HG03521 (cell line): ENCODE measurements around the gene RILPL2.
"Not testable (repeated sequence)": the region's sequence is repeated elsewhere in the genome, so short reads cannot be mapped to it uniquely, and the experiment has no call there.

Experiments used
- ATAC-seq: cut with Tn5 transposase; IDR thresholded peaks from one replicate; pipeline ENCODE4 v1.9.1; 2021; ENCODE audit warnings: mild to moderate bottlenecking, moderate library complexity; ENCODE audit not compliant: unreplicated experiment

Gene RILPL2

GRCh38 chr12:123407269-123407668, 29.2 kb downstream of the RILPL2 start:
- ATAC-seq: not testable (repeated sequence)

- no peak for ATAC-seq
These were observed 31.9 kb downstream of the RILPL2 start for GRCh38 chr12:123404581-123404980.

GRCh38 chr12:123401753-123402683, 34.5 kb downstream of the RILPL2 start:
- ATAC-seq: no peak

- ATAC-seq: no peak
These were observed 37.2 kb downstream of the RILPL2 start for GRCh38 chr12:123399255-123399617.

- ATAC-seq: no peak
These were observed 37.8 kb downstream of the RILPL2 start for GRCh38 chr12:123398550-123399254.

GRCh38 chr12:123398177-123398549, 38.3 kb downstream of the RILPL2 start:
- no peak for ATAC-seq

GRCh38 chr12:123397400-123397799, 39.1 kb downstream of the RILPL2 start:
- ATAC-seq: no peak

GRCh38 chr12:123396954-123397353, 39.5 kb downstream of the RILPL2 start:
- ATAC-seq: no peak

- no peak for ATAC-seq
These were observed 39.9 kb downstream of the RILPL2 start for GRCh38 chr12:123396543-123396942.

GRCh38 chr12:123395236-123395635, 41.2 kb downstream of the RILPL2 start:
- ATAC-seq: no peak

GRCh38 chr12:123393747-123394146, 42.7 kb downstream of the RILPL2 start:
- ATAC-seq: no peak

GRCh38 chr12:123391546-123392343, 44.7 kb downstream of the RILPL2 start:
- ATAC-seq: no peak

GRCh38 chr12:123390498-123391426, 45.7 kb downstream of the RILPL2 start:
- no peak for ATAC-seq

- peak; percentile 21 for ATAC-seq
These were observed 46.7 kb downstream of the RILPL2 start for GRCh38 chr12:123389560-123390351.

GRCh38 chr12:123388951-123389559, 47.4 kb downstream of the RILPL2 start:
- peak; percentile 15 for ATAC-seq

GRCh38 chr12:123388177-123388950, 48.1 kb downstream of the RILPL2 start:
- peak; percentile 38 for ATAC-seq

GRCh38 chr12:123387508-123388176, 48.8 kb downstream of the RILPL2 start:
- no peak for ATAC-seq

- not testable (repeated sequence) for ATAC-seq
These were observed 50.9 kb downstream of the RILPL2 start for GRCh38 chr12:123385536-123385935.
